ENCODE results near the gene SLC15A1. TPM values are rescaled to one million over a fixed set of nuclear protein-coding genes. Genes with fewer than 3 reads are reported as not detected.
"Not testable (repeated sequence)": the region's sequence is repeated elsewhere in the genome, so short reads cannot be mapped to it uniquely, and the experiment has no call there.

The SLC15A1 gene
- polyA plus RNA-seq, 1 donor, result 16.8 TPM

GRCh38 chr13:98781470-98781869 lies 29.0 kb upstream of the SLC15A1 start:
- no peak for DNase-seq

GRCh38 chr13:98781045-98781444 lies 28.6 kb upstream of the SLC15A1 start:
- no peak for DNase-seq

- no peak for DNase-seq
These were observed 28.0 kb upstream of the SLC15A1 start for GRCh38 chr13:98780451-98780850.

GRCh38 chr13:98779695-98780094 lies 27.2 kb upstream of the SLC15A1 start:
- DNase-seq, result no peak

GRCh38 chr13:98778749-98779148 lies 26.3 kb upstream of the SLC15A1 start:
- no peak for DNase-seq

GRCh38 chr13:98776644-98777043 lies 24.2 kb upstream of the SLC15A1 start:
- DNase-seq, result no peak

- no peak for DNase-seq
These were observed 23.5 kb upstream of the SLC15A1 start for GRCh38 chr13:98775844-98776598.

- DNase-seq, result no peak
These were observed 22.9 kb upstream of the SLC15A1 start for GRCh38 chr13:98775386-98775785.

GRCh38 chr13:98774776-98775175 lies 22.3 kb upstream of the SLC15A1 start:
- no peak for DNase-seq

- DNase-seq, result no peak
These were observed 21.4 kb upstream of the SLC15A1 start for GRCh38 chr13:98773921-98774320.

GRCh38 chr13:98772794-98773452 lies 20.5 kb upstream of the SLC15A1 start:
- no peak for DNase-seq

- no peak for DNase-seq
These were observed 19.6 kb upstream of the SLC15A1 start for GRCh38 chr13:98771838-98772611.

- no peak for DNase-seq
These were observed 17.3 kb upstream of the SLC15A1 start for GRCh38 chr13:98769736-98770135.

- DNase-seq, result no peak
These were observed 16.1 kb upstream of the SLC15A1 start for GRCh38 chr13:98768522-98768921.

- DNase-seq, result no peak
These were observed 14.2 kb upstream of the SLC15A1 start for GRCh38 chr13:98766697-98767096.

- DNase-seq, result no peak
These were observed 13.6 kb upstream of the SLC15A1 start for GRCh38 chr13:98765996-98766519.

- no peak for DNase-seq
These were observed 9.6 kb upstream of the SLC15A1 start for GRCh38 chr13:98761986-98762616.

GRCh38 chr13:98761126-98761985 lies 8.9 kb upstream of the SLC15A1 start:
- DNase-seq, result no peak

- DNase-seq, result no peak
These were observed 3.3 kb upstream of the SLC15A1 start for GRCh38 chr13:98755729-98756128.

GRCh38 chr13:98755116-98755515 lies 2.6 kb upstream of the SLC15A1 start:
- DNase-seq, result no peak

- not testable (repeated sequence) for DNase-seq
These were observed 2.0 kb upstream of the SLC15A1 start for GRCh38 chr13:98754468-98754867.

Measured in left kidney (tissue), 2 donors.